Measurements from ENCODE around the gene PPFIBP1.

DNA sequence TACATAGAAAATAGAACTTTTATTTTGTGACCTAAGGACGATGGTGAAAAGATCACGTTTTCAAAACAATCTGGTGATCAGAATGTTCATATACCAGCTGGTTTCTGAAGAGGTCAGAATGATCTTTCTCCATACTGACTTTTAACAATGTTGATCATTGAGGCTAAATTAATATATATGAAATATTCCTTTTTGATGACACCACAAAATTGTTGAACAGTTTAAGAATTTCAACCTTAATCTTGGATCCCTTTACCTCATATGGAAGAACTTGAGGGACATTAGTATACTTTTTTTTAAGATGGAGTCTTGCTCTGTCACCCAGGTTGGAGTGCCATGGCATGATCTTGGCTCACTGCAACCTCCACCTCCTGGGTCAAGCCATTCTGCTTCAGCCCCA lies 169.4 kb downstream of the PPFIBP1 start:
- TF ChIP-seq, protein P1, sequence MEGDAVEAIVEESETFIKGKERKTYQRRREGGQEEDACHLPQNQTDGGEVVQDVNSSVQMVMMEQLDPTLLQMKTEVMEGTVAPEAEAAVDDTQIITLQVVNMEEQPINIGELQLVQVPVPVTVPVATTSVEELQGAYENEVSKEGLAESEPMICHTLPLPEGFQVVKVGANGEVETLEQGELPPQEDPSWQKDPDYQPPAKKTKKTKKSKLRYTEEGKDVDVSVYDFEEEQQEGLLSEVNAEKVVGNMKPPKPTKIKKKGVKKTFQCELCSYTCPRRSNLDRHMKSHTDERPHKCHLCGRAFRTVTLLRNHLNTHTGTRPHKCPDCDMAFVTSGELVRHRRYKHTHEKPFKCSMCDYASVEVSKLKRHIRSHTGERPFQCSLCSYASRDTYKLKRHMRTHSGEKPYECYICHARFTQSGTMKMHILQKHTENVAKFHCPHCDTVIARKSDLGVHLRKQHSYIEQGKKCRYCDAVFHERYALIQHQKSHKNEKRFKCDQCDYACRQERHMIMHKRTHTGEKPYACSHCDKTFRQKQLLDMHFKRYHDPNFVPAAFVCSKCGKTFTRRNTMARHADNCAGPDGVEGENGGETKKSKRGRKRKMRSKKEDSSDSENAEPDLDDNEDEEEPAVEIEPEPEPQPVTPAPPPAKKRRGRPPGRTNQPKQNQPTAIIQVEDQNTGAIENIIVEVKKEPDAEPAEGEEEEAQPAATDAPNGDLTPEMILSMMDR (IDR thresholded peaks at IDR 0.05) = no peak
- no peak for TF ChIP-seq POLR2A (IDR thresholded peaks at IDR 0.05)
